Sigmoid colon (tissue), 7 donors: ENCODE results near the gene OVCH2. TPM values are rescaled to one million over a fixed set of nuclear protein-coding genes. Genes with fewer than 3 reads are reported as not detected.
"Not testable (repeated sequence)": the region's sequence is repeated elsewhere in the genome, so short reads cannot be mapped to it uniquely, and the experiment has no call there.

Experiments
- DNase-seq: peaks from one replicate; pipeline ENCODE4 v3.0.0-alpha.2; 2019
- H3K27ac ChIP-seq, 4 donors: fragments of 200-600 bp; sonication (generic); one replicate each; pipeline ENCODE4 v1.5.1; 2016 to 2019; ENCODE audit warnings: mild to moderate bottlenecking in 1 of 4
- H3K27me3 ChIP-seq, 3 donors: fragments of 200-600 bp; sonication (generic); one replicate each; pipeline ENCODE4 v1.5.1; 2019; ENCODE audit warnings: mild to moderate bottlenecking in 1 of 3
- H3K36me3 ChIP-seq, 4 donors: fragments of 200-600 bp; sonication (generic); one replicate each; pipeline ENCODE4 v1.5.1; 2016 to 2019
- H3K4me1 ChIP-seq, 4 donors: fragments of 200-600 bp; sonication (generic); one replicate each; pipeline ENCODE4 v1.5.1; 2017 to 2019
- H3K4me3 ChIP-seq, 4 donors: fragments of 200-600 bp; sonication (generic); one replicate each; pipeline ENCODE4 v1.5.1; 2017 to 2019; ENCODE audit warnings: mild to moderate bottlenecking in 2 of 4, moderate library complexity in 1 of 4
- H3K9me3 ChIP-seq, 4 donors: fragments of 200-600 bp in 3 of 4; sonication (generic) in 3 of 4; one replicate each; pipeline versions ENCODE4 v1.5.1 to v1.6.1; 2013 to 2019
- CTCF ChIP-seq, 4 experiments: fragments of 450-650 bp in 3 of 4; fragments of 200-600 bp in 1 of 4; IDR thresholded peaks; one replicate each; pipeline ENCODE4 v1.5.1; 2016 to 2019; ENCODE audit warnings: antibody characterized with exemption in 4 of 4, mild to moderate bottlenecking in 3 of 4, moderate library complexity in 2 of 4
- EP300 ChIP-seq, 4 donors: sonication (generic); formaldehyde crosslinking; IDR thresholded peaks; one replicate each; pipeline ENCODE4 v1.6.1; 2017; ENCODE audit warnings: antibody characterized with exemption in 4 of 4
- POLR2A ChIP-seq, 2 donors: fragments of 450-650 bp; IDR thresholded peaks; one replicate each; pipeline ENCODE4 v1.6.1; 2016; ENCODE audit warnings: antibody characterized with exemption in 2 of 2, mild to moderate bottlenecking in 2 of 2, moderate library complexity in 2 of 2
- POLR2AphosphoS5 ChIP-seq, 4 donors: sonication (generic); formaldehyde crosslinking; IDR thresholded peaks; one replicate each; pipeline ENCODE4 v1.6.1; 2017; ENCODE audit warnings: antibody characterized with exemption in 4 of 4
- WGBS, 2 donors: extraction: QIAGEN DNeasy Blood & Tissue Kit; methylation state at CpG; one replicate each; pipeline ENCODE4 v1.1.7; 2013; 5-methylcytosine and 5-hydroxymethylcytosine counted together
- intact Hi-C: fragments of 100-400 bp; cut with DNase I; formaldehyde crosslinking; loops from one replicate; pipeline ENCODE4 v1.15.1; 2023
- polyA plus RNA-seq, 3 donors: library from polyadenylated mRNA; stranded (reverse); fragments of 200-250 nt; gene quantifications; one replicate each; pipeline ENCODE4 v1.2.3, GENCODE V29; 2013
- total RNA-seq, 4 donors: library from RNA; depleted of rRNA; stranded (reverse); fragments of >200 nt; gene quantifications; one replicate each; pipeline ENCODE4 v1.1.0, GENCODE V29; 2016
- donor health status: healthy with polysubstance abuse.
- donor health status: Bipolar disorder and iron deficiency.
- donor health status: healthy.

Gene OVCH2, protein sequence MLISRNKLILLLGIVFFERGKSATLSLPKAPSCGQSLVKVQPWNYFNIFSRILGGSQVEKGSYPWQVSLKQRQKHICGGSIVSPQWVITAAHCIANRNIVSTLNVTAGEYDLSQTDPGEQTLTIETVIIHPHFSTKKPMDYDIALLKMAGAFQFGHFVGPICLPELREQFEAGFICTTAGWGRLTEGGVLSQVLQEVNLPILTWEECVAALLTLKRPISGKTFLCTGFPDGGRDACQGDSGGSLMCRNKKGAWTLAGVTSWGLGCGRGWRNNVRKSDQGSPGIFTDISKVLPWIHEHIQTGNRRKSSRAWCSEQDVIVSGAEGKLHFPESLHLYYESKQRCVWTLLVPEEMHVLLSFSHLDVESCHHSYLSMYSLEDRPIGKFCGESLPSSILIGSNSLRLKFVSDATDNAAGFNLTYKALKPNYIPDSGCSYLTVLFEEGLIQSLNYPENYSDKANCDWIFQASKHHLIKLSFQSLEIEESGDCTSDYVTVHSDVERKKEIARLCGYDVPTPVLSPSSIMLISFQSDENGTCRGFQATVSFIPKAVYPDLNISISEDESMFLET
- total RNA-seq, result not detected
- polyA plus RNA-seq, result not detected

DNA sequence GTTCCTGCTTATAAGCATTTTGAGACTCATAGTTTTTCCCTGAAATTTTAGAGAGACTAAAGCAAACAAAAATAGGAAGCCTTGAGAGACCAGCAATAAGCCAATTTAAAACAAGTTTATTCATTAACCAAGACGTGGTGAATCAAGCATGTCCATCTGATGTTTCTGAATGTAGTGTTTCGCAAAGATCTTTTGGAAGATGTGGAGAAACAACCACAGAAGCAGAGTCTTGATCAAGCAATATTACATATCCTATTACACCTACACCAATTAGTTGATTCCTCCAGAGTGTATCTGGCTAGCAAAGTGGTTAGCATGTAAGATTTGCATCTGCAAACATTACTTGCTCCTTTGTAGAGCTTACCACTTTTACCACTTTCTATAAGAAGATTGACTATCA is at the start of gene OVCH2:
Gene OVCH2 (minus strand): TSS at position 101 of the 400 bp plus-strand sequence. CDS start 83 bp downstream, at position 18.
- no peak for TF ChIP-seq POLR2A (IDR thresholded peaks at IDR 0.05)
- TF ChIP-seq POLR2AphosphoS5 (IDR thresholded peaks at IDR 0.05), result no peak
- no peak for TF ChIP-seq CTCF (IDR thresholded peaks at IDR 0.05)
- TF ChIP-seq EP300 (IDR thresholded peaks at IDR 0.05), result no peak
- Histone ChIP-seq H3K4me1 (no peaks in the 10 kb centered on the region), H3K4me3 (no peak within 1 kb of the TSS), H3K27me3 (no peaks in the 10 kb centered on the region), H3K27ac (no peak within 1 kb of the TSS), H3K9me3 (no peaks in the 10 kb centered on the region), H3K36me3 (no peaks in the 10 kb centered on the region)
- no peak for DNase-seq
- WGBS, 2 donors, result 45 to 67% methylated on average over 2 of the region's 2 CpGs
- intact Hi-C loops, result no loop called here

- Histone ChIP-seq H3K4me3 (no peak overlapping the region), H3K27me3 (no peaks in the 10 kb centered on the region), H3K4me1 (no peaks in the 10 kb centered on the region), H3K9me3 (no peaks in the 10 kb centered on the region), H3K27ac (no peak overlapping the region), H3K36me3 (no peaks in the 10 kb centered on the region)
- whole genome bisulfite sequencing, 2 donors, result 87 to 91% methylated on average over 2 of the region's 2 CpGs
- TF ChIP-seq POLR2A (IDR thresholded peaks at IDR 0.05) (no peak), POLR2AphosphoS5 (IDR thresholded peaks at IDR 0.05) (no peak), EP300 (IDR thresholded peaks at IDR 0.05) (no peak), CTCF (IDR thresholded peaks at IDR 0.05) (no peak)
- intact Hi-C loops, result no loop called here
- DNase-seq, result no peak
Measured at GRCh38 chr11:7749456-7749855, 43.2 kb upstream of the OVCH2 start.

- H3K27ac ChIP-seq, H3K9me3 ChIP-seq, DNase-seq, H3K4me3 ChIP-seq, H3K36me3 ChIP-seq, H3K27me3 ChIP-seq, intact Hi-C loops, H3K4me1 ChIP-seq: not testable (repeated sequence)
- WGBS, 2 donors, result 75 to 89% methylated on average over 12 to 14 of the region's 14 CpGs
Measured at GRCh38 chr11:7734767-7735166, 28.5 kb upstream of the OVCH2 start.

- intact Hi-C loops, result no loop called here
- Histone ChIP-seq H3K27ac (no peak overlapping the region), H3K4me1 (no peaks in the 10 kb centered on the region), H3K36me3 (no peaks in the 10 kb centered on the region), H3K27me3 (no peaks in the 10 kb centered on the region), H3K4me3 (no peak overlapping the region), H3K9me3 (no peaks in the 10 kb centered on the region)
- DNase-seq, result no peak
- TF ChIP-seq POLR2A (IDR thresholded peaks at IDR 0.05), result no peak
- no peak for TF ChIP-seq POLR2AphosphoS5 (IDR thresholded peaks at IDR 0.05)
- TF ChIP-seq EP300 (IDR thresholded peaks at IDR 0.05), result no peak
- TF ChIP-seq CTCF (IDR thresholded peaks at IDR 0.05), result no peak
- WGBS, 2 donors, result 48 to 63% methylated on average over 3 of the region's 3 CpGs
Measured at GRCh38 chr11:7714786-7715185, 8.5 kb upstream of the OVCH2 start.

GRCh38 chr11:7703740-7704139 is 2.5 kb downstream of the OVCH2 start:
- no peaks in the 10 kb centered on the region for H3K9me3 ChIP-seq
- H3K27ac ChIP-seq, result no peak overlapping the region
- WGBS, 2 donors, result 35 to 52% methylated on average over 5 of the region's 5 CpGs
- H3K4me1 ChIP-seq, result no peaks in the 10 kb centered on the region
- H3K27me3 ChIP-seq, result no peaks in the 10 kb centered on the region
- H3K36me3 ChIP-seq, result no peaks in the 10 kb centered on the region
- intact Hi-C loops, result no loop called here
- H3K4me3 ChIP-seq, result no peak overlapping the region
- DNase-seq, result no peak
- TF ChIP-seq POLR2A (IDR thresholded peaks at IDR 0.05), result no peak
- no peak for TF ChIP-seq POLR2AphosphoS5 (IDR thresholded peaks at IDR 0.05)
- no peak for TF ChIP-seq CTCF (IDR thresholded peaks at IDR 0.05)
- no peak for TF ChIP-seq EP300 (IDR thresholded peaks at IDR 0.05)
